Activated CD8-positive, alpha-beta memory T cell treated with anti-CD3 and anti-CD28 coated beads for 36 hours (primary cell): ENCODE results near the gene TRAIP. TPM values are rescaled to one million over a fixed set of nuclear protein-coding genes. Genes with fewer than 3 reads are reported as not detected.
"Not testable (repeated sequence)": the region's sequence is repeated elsewhere in the genome, so short reads cannot be mapped to it uniquely, and the experiment has no call there.

Experiments
- CTCF ChIA-PET: fragments of 350-600 bp; sonication (Branson Sonifier 250); formaldehyde crosslinking; loops from one replicate; lab custom pipeline; 2021; ENCODE audit warnings: antibody characterized with exemption; lab: Charles Lee
- POLR2A ChIA-PET: fragments of 350-600 bp; sonication (Branson Sonifier 250); formaldehyde crosslinking; loops from one replicate; lab custom pipeline; 2021; ENCODE audit warnings: antibody characterized with exemption; lab: Charles Lee
- total RNA-seq, 2 experiments: library from RNA; stranded (reverse); gene quantifications; one replicate each; pipeline ENCODE4 v1.2.3, GENCODE V29; 2021

Gene TRAIP, protein sequence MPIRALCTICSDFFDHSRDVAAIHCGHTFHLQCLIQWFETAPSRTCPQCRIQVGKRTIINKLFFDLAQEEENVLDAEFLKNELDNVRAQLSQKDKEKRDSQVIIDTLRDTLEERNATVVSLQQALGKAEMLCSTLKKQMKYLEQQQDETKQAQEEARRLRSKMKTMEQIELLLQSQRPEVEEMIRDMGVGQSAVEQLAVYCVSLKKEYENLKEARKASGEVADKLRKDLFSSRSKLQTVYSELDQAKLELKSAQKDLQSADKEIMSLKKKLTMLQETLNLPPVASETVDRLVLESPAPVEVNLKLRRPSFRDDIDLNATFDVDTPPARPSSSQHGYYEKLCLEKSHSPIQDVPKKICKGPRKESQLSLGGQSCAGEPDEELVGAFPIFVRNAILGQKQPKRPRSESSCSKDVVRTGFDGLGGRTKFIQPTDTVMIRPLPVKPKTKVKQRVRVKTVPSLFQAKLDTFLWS
- 10 to 100 TPM; 22.5 to 23.5 TPM for total RNA-seq

DNA sequence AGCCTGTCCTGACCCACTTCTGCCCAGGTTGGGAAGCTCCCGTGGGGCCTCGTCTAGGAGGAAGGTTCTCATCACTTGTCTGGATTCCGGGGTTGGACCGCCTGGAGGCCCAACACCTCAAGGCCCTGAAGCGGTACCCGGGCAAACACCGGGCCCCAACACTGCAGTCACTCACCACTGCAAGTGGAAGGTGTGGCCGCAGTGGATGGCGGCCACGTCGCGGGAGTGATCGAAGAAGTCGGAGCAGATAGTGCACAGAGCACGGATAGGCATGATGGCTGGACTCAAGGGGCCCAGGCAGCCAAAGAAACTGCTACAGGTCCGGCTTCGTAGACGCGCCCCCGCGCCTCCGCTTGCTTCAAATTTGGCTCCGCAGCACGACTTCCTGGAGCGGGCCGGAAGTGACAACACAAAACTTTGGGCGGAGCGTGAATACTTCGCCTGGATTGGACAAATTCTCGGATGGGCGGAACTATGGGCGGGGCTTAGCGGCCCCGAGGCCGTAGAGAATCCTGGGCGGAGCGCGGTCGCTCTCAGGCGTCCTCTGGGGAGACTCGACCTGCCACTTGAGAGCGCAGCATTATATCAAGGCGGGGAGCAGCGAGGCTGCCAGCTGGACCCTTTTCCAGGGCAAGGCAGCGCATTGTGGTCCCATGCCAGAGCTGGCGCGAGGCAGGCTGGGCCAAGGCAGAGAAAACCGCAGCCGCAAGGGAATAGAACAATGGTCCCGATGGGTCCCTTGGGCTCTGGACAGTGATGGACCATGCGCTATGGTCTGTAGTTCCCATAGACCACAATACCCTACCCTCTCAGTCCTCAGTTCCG is at the start of gene TRAIP:
Gene TRAIP (minus strand): TSS at position 384 of the 825 bp plus-strand sequence. CDS start 111 bp downstream, at position 273.
- POLR2A ChIA-PET: interaction anchor here (0.6 kb wide), 1 partner anchor 53 kb away, joined by 3 read pairs; the partner anchor contains the start of gene INKA1
- CTCF ChIA-PET: interaction anchor here (0.8 to 1.8 kb wide), 5 partner anchors 9 to 73 kb away, joined by 3 to 5 read pairs (median 3); partner anchors contain the start of gene MON1A

DNA sequence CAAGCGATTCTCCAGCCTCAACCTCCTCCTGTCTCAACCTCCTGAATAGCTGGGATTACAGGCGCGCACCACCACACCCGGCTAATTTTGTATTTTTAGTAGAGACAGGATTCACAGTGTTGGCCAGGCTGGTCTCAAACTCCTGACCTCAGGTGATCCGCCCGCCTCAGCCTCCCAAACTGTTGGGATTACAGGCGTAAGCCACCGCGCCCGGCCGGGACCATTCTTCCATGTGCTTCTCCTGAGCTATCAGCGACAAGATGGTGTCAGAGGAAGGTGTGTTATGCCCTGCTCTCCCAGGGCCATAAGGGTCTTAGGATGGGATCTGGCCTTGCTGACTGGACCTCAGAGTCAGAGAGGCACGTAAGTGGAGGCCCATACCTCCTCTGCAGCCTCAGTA is 48.1 kb upstream of the TRAIP start:
- POLR2A ChIA-PET: not testable (repeated sequence)

GRCh38 chr3:49903451-49904424 is 47.4 kb upstream of the TRAIP start, which contains the start of gene MST1R:
TSS of gene MST1R (minus strand) at chr3:49903873. CDS start at chr3:49903609, 264 bp downstream.
- POLR2A ChIA-PET: no interaction called here
- CTCF ChIA-PET: interaction anchor here (1.0 to 2.0 kb wide), 4 partner anchors 8 to 65 kb away, joined by 3 to 5 read pairs (median 4); partner anchors contain the start of gene MON1A

More for the DNA sequence above, 48.1 kb upstream of the TRAIP start:
- CTCF ChIA-PET: interaction anchor here (1.0 to 2.0 kb wide), 5 partner anchors 9 to 101 kb away, joined by 3 to 5 read pairs (median 4); partner anchors contain the start of genes INKA1 and MON1A

DNA sequence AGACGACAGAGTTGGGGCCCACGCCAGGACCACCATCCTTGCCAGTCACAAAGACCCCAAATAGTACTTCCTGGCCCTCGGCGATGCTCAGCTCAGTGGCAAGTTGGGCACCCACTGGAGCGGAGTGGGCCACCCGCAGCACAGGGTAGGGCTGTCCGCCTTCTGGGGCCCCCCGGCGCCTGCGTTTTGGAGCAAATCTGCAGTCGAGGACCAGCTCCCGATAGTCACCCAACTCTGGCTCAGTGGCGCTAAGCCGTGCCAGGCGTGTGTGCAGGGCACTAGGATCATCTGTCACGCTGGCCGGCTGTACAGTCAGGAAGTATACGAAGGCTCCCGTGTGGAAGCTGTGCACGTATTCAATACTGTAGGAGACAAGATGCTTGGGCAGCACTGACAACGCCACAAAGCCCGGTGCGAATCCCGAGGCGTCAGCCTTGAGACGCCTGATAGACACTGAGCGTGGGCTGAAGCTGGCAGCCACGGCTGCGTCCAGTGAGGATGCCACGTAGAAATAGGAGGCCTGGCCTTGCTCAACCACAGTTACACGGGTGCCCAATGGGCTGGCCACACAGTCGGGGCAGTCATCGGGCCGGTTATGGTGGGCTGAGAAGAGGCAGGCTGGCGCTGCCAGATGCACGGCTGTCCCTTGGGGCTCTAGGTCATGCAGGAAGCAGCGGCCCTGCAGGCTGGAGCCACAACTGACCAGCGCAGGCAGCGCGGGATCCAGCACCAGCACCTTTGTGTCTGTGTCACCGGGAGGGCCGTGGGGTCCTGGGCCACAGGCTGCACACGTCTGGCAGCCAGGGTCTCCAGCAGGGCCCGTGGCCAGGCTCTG is 46.4 kb upstream of the TRAIP start:
- POLR2A ChIA-PET: no interaction called here
- CTCF ChIA-PET: interaction anchor here (0.6 to 1.8 kb wide), 2 partner anchors 61 to 65 kb away, joined by 4 to 5 read pairs; no protein-coding TSS in a partner anchor

DNA sequence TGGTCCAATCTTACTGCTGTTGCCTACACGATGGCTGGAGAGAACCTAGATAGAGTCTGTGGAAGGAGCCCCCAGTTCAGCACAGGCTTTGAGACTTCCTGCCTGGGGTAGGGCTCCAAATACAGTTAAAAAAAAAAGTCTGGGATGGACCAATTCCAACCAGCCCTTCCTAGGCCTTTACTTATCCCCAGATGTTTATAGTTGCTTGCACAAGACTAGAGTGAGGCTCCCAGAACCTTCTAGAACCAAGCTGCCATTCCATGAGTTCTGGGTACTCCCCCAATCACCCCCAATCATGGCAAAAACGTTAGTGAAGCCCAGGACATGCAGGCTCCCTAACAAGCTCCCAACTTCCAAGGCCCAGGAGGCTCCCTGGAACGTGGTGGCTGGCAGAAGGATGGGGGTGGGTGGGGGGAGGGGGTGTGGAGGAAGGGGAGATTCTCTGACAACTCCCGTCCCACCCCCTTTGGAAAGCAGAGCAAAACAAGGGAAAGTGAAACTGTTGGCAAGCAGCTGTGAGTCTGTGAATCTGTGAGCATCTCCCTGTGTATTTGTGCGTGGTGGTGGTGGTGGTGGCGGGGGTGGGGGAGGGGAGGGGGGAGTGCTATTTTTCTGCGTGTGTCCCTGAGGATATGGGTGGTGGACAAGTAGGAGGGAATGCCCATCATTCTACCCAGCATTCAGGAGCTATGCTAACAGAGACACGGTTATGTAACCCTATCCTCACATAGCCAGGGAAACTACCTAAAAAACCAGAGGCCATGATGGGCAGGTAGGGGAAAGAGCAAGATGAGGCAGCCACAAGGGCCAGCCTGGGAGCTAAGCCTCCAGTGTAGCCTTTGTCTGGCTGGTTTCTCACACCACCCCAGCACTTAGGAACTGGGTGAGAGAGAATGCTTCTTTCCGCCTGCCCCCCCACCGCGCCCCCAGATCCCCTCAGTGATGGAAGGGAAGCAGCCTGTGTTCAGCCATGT is 45.3 kb upstream of the TRAIP start:
- POLR2A ChIA-PET: no interaction called here
- CTCF ChIA-PET: interaction anchor here (0.6 to 1.5 kb wide), 2 partner anchors 63 to 64 kb away, joined by 4 to 5 read pairs; no protein-coding TSS in a partner anchor

DNA sequence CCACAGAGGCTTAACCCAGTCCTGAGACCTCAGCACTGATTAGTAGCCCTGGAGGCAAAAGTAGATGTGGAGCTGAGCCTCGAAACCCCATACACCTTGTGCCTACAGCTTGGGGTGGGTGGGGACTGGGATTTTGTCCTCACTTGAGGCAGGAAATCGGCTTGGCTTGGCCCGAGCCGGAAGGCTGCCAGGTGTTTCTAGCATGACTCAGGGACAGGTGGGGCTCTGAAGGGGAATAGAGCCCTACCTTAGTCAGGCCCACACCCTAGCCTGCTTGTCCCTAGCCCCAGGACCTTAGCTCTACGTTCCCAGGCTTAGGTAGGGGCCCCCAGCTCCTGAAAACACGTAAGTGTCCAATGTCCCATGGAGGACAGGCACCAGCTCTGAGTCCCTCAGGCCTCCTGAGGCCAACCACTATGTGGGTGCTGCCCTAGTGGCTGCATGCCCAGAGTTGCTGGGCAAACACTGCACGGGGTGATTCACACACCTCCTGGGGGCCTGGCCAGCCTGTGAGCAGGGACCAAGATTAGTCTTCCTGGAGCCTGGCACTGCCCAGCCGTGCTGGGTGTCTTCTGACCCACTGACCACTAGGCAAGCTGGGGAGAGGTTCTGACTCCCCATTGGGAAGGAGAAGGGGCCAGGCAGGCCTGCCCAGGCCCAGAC is 44.3 kb upstream of the TRAIP start:
- ChIA-PET CTCF (interaction anchor here (1.1 to 1.5 kb wide), 2 partner anchors 33 to 62 kb away, joined by 3 to 5 read pairs; no protein-coding TSS in a partner anchor), POLR2A (no interaction called here)

- CTCF ChIA-PET: interaction anchor here (0.6 to 1.1 kb wide), 3 partner anchors 30 to 994 kb away, joined by 3 read pairs; partner anchors contain the start of gene MON1A
- POLR2A ChIA-PET: no interaction called here
Measured at GRCh38 chr3:49899815-49900214, 43.5 kb upstream of the TRAIP start.

DNA sequence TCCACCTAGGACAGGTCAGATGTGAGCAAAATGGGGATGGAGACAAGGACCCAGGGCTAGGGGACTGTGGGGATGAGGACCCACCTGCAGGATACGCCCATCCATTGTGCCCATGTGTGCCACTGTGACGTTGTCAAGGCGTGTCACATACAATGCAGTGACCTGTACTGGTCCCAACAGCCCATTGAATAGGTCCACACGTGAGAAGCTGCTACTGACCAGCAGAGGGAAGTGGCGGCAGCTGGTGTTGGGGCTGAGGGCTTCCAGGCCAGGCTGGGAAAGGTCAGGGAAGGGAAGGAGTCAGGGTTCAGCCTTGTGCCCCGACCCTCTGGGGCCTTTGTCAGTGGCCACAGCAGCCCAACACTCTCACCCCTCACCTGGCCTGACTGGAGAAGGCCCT is 42.6 kb upstream of the TRAIP start:
- CTCF ChIA-PET: no interaction called here
- POLR2A ChIA-PET: no interaction called here

DNA sequence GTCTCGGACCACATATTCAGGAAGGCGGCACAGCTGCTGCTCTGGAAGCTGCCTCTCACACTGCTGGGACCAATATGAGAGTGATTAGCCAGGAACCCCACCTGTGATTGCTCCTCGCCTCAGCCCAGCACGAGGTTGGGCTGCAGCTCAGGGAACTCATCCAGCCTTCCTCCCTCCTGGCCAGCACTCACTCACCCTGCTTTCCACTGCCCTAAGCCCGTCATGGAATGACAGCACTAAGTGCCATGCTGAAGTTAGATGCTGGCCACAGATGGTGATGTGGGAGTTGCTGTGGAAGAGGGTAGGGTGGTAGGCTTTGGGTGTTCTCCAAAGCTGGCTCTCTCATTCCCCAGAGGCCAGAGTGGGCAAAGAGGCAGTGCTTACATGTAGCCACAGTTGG is 40.0 kb upstream of the TRAIP start:
- ChIA-PET POLR2A (no interaction called here), CTCF (no interaction called here)

DNA sequence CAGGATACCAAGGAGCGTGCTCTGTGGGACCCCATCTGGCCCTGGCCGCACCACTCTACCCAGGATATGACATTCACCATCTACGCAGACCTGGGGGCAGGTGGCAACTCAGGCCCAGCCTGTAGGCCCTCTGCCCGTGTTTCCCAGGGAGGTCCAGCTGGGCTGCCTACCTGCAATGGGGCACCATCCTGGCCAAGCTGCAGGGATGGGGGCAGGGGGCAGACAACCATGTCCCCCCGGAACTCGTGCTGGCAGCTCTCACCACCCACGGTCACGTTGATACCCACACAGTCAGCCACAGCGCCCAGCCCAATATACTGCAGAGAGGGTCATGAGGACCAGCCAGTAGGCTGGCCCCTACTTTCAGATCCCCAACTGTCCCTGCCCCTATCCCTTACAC is 39.4 kb upstream of the TRAIP start:
- CTCF ChIA-PET: interaction anchor here (1.0 kb wide), 1 partner anchor 9 kb away, joined by 4 read pairs; no protein-coding TSS in a partner anchor
- POLR2A ChIA-PET: no interaction called here

DNA sequence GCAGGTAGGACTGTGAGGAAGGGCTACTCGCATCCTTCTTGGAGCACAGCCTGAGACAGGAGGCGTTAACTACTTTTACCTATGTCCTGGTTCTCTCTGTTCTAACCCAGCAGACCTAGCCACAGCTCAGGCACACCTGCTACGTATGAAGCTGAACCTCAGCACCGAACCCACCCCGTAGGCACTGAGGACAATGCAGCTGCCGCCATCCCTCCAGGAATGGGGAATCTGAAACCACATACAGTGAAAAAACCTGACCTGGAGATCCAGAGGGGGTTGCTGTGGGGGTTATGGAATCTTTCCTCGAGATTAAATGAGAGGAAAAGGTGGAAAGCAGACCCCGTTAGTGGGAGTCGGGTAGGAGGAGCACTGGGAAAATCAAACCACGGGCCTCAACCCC is 32.9 kb upstream of the TRAIP start:
- ChIA-PET POLR2A (no interaction called here), CTCF (interaction anchor here (1.3 kb wide), 1 partner anchor 20 kb away, joined by 3 read pairs; no protein-coding TSS in a partner anchor)

GRCh38 chr3:49886922-49887265 is 30.5 kb upstream of the TRAIP start:
- CTCF ChIA-PET: no interaction called here
- POLR2A ChIA-PET: no interaction called here

DNA sequence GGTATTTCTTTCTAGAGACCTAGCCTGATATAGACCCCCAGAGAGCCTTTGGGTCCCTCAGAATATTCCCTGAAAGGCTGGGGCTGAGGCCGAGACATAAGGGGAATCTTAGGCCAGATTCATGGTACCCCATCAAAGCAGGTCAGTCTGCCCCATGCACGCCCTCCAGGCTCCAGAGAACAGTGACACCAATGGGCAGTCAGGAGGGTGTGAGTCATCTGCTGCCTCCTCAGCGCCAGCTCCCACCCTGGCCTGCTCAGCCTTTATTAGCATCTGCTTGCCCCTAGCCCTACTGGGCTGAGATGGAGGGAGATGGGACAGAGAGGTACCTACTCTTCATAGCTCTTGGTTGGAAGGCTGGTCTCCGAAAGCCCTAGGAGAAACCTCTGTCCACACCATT is 27.6 kb upstream of the TRAIP start:
- CTCF ChIA-PET: no interaction called here
- POLR2A ChIA-PET: no interaction called here

- ChIA-PET POLR2A (no interaction called here), CTCF (no interaction called here)
Measured at GRCh38 chr3:49882166-49882565, 25.8 kb upstream of the TRAIP start.

DNA sequence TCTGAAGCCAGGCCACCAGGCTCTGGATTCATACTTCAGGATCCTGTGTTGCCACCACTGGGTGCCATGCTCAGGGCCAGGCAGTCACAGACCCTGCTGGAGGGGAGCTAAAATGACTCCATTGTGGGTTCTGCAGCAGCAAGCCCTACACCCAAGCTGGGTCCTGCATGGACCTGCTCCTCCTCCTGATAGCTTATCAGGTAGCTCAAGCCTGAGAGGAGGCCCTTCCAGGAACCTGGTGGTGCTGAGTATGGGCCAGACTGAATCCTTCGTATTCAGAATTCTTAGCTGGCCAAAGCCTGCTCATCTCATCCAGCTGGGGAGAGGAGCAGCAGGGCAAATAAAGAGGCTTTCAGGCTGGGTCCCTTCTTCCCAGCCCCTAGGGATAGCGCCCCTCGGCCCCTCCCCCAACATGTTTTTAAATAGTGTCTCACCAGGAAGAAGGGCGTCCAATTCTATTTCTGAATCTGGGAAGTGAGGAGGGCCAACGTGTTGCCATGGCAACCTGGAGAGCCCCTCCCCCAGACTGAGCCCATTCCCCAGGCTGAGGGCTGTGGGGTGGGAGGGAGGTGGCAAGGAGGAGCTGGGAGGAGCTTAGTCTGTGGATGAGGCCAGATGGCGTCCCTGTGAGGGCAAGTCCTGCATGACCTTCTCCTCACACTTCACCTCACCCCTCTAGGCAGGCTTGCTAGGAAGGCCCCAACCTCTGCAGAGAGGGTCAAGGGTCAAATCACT is 24.4 kb upstream of the TRAIP start:
- ChIA-PET CTCF (interaction anchor here (0.8 to 1.3 kb wide), 2 partner anchors 18 to 41 kb away, joined by 3 read pairs; no protein-coding TSS in a partner anchor), POLR2A (no interaction called here)
